Psoas muscle (tissue), 8 donors: ENCODE data around the gene LRP3. TPM values are rescaled to one million over a fixed set of nuclear protein-coding genes. Genes with fewer than 3 reads are reported as not detected.
A peak's percentile ranks its signal among the peaks of the same experiment; 100 is the strongest.

Source experiments
- ATAC-seq, 4 donors: fragments of 200-7000 bp; cut with Tn5 transposase; one replicate each; pipeline ENCODE4 v1.9.1; 2020; ENCODE audit warnings: moderate library complexity in 3 of 4, mild to moderate bottlenecking in 2 of 4
- DNase-seq, 2 donors: peaks; one replicate each; pipeline ENCODE4 v3.0.0-alpha.2; 2020
- H3K27ac ChIP-seq: fragments of 200-600 bp; one replicate; pipeline ENCODE4 v1.8.0; 2022
- H3K27me3 ChIP-seq, 3 donors: fragments of 200-600 bp in 1 of 3; one replicate each; pipeline versions ENCODE4 v1.6.1 to v1.8.0; 2013 to 2022; ENCODE audit warnings: low read length in 2 of 3, mild to moderate bottlenecking in 2 of 3, moderate library complexity in 1 of 3; ENCODE audit not compliant: insufficient read depth in 3 of 3
- H3K36me3 ChIP-seq, 2 donors: fragments of 200-600 bp in 1 of 2; one replicate each; pipeline versions ENCODE4 v1.6.1 to v1.8.0; 2013 to 2022; ENCODE audit warnings: low read depth in 1 of 2, mild to moderate bottlenecking in 1 of 2, moderate library complexity in 1 of 2; ENCODE audit not compliant: insufficient read depth in 1 of 2
- H3K4me1 ChIP-seq: fragments of 200-600 bp; one replicate; pipeline ENCODE4 v1.8.0; 2022
- H3K4me3 ChIP-seq: fragments of 200-600 bp; one replicate; pipeline ENCODE4 v1.8.0; 2022; ENCODE audit warnings: mild to moderate bottlenecking
- H3K9me3 ChIP-seq: fragments of 200-600 bp; one replicate; pipeline ENCODE4 v1.8.0; 2022
- CTCF ChIP-seq: fragments of 200-600 bp; IDR thresholded peaks from one replicate; pipeline ENCODE4 v1.8.0; 2022; ENCODE audit warnings: antibody characterized with exemption
- WGBS, 3 donors: extraction: QIAGEN DNeasy Blood & Tissue Kit; methylation state at CpG; one replicate each; pipeline versions ENCODE4 v1.1.6 to v1.1.7; 2013; 5-methylcytosine and 5-hydroxymethylcytosine counted together
- intact Hi-C, 2 donors: fragments of 100-400 bp; cut with DNase I; formaldehyde crosslinking; loops; one replicate each; pipeline versions ENCODE4 v1.11.0 to v1.14.2; 2022
- polyA plus RNA-seq, 3 donors: library from polyadenylated mRNA; stranded (reverse); fragments of 200-250 nt; gene quantifications; one replicate each; pipeline ENCODE4 v1.2.3, GENCODE V29; 2013
- total RNA-seq, 4 donors: library from RNA; stranded (reverse); fragmentation: NEBNext Ultra II Directional in 2 of 4; extraction: Animal tissue kit (Norgen Biotek cat#: 25700) in 2 of 4; gene quantifications; one replicate each; pipeline versions ENCODE4 v1.2.1 to v1.2.4, GENCODE V29; 2021 to 2023
- donor health status: healthy with polysubstance abuse.
- donor health status: DM: no; HTN: no; CAD: no; lungs with moderate emphysema.
- donor health status: Bipolar disorder and iron deficiency.
- donor health status: healthy.
- donor health status: DM: yes; HTN: yes; CAD: no.
- donor health status: DM: no; HTN: no; CAD: no.
- donor health status: DM: no; HTN: no; CAD: no.
- donor health status: DM: yes; HTN: yes; CAD: no.

LRP3 gene
- total and polyA plus RNA-seq, 7 donors = 10.7 to 25.1 (median 18.8) TPM

GRCh38 chr19:33242911-33243310, 48.8 kb downstream of the LRP3 start:
- H3K36me3 ChIP-seq = no peaks in the 10 kb centered on the region
- H3K4me3 ChIP-seq = no peak overlapping the region
- DNase-seq (peak in 1 of 2 donors; percentile 39), ATAC-seq (no peak)
- WGBS, 3 donors = 76 to 77% (median 77%) methylated on average over 6 of the region's 6 CpGs
- H3K4me1 ChIP-seq = no peaks in the 10 kb centered on the region
- no peaks in the 10 kb centered on the region for H3K9me3 ChIP-seq
- intact Hi-C loops = no loop called here
- H3K27ac ChIP-seq = no peak overlapping the region
- no peaks in the 10 kb centered on the region for H3K27me3 ChIP-seq
- TF ChIP-seq CTCF = no peak

- Histone ChIP-seq H3K36me3 (no peaks in the 10 kb centered on the region), H3K27me3 (no peaks in the 10 kb centered on the region), H3K4me3 (no peak overlapping the region), H3K4me1 (no peaks in the 10 kb centered on the region), H3K27ac (no peak overlapping the region), H3K9me3 (no peaks in the 10 kb centered on the region)
- TF ChIP-seq CTCF = peak; percentile 54
- 29 to 47% (median 37%) methylated on average over 5 to 7 of the region's 7 CpGs for WGBS, 3 donors
- ATAC-seq (peak in 3 of 4 donors; percentile 9 to 62 (median 44)), DNase-seq (peak in 1 of 2 donors; percentile 71)
- intact Hi-C loops = loop anchor here in 1 of 2 donors (2.0 kb wide), 1 partner anchor 57 kb away; the partner anchor contains the start of gene CEBPA
These were observed 52.0 kb downstream of the LRP3 start for GRCh38 chr19:33245948-33246708.

- no peak overlapping the region for H3K27ac ChIP-seq
- no peaks in the 10 kb centered on the region for H3K4me1 ChIP-seq
- no peak for ATAC-seq
- intact Hi-C loops = loop anchor here in 1 of 2 donors (2.0 kb wide), 1 partner anchor 56 kb away; the partner anchor contains the start of gene CEBPA
- TF ChIP-seq CTCF = no peak
- no peaks in the 10 kb centered on the region for H3K36me3 ChIP-seq
- H3K27me3 ChIP-seq = no peaks in the 10 kb centered on the region
- no peak overlapping the region for H3K4me3 ChIP-seq
- 51 to 67% (median 56%) methylated on average over 5 to 7 of the region's 7 CpGs for WGBS, 3 donors
- no peaks in the 10 kb centered on the region for H3K9me3 ChIP-seq
- peak in 1 of 2 donors; percentile 35 for DNase-seq
These were observed 52.7 kb downstream of the LRP3 start for GRCh38 chr19:33246709-33247440.

GRCh38 chr19:33247441-33247819, 53.3 kb downstream of the LRP3 start:
- DNase-seq = peak in 1 of 2 donors; percentile 34
- H3K27ac ChIP-seq = no peak overlapping the region
- H3K27me3 ChIP-seq = no peaks in the 10 kb centered on the region
- TF ChIP-seq CTCF = no peak
- 100% methylated on average over 1 of the region's 1 CpG for WGBS, 3 donors
- no peak overlapping the region for H3K4me3 ChIP-seq
- no peaks in the 10 kb centered on the region for H3K9me3 ChIP-seq
- ATAC-seq = no peak
- no peaks in the 10 kb centered on the region for H3K4me1 ChIP-seq
- no peaks in the 10 kb centered on the region for H3K36me3 ChIP-seq
- intact Hi-C loops = loop anchor here in 1 of 2 donors (2.0 kb wide), 1 partner anchor 55 kb away; the partner anchor contains the start of gene CEBPA
